SU-DHL-6 (cell line): ENCODE data around the gene NSUN7.

Experiments
- H2AFZ ChIP-seq: fragments of 200-600 bp; sonication (generic); 2 replicates; pipeline ENCODE4 v1.6.1; 2014; ENCODE audit warnings: low read depth, mild to moderate bottlenecking, moderate library complexity, mixed read lengths, antibody characterized with exemption, low read length; ENCODE audit not compliant: severe bottlenecking
- H3F3A ChIP-seq: fragments of 200-600 bp; shearing (Covaris generic); 2 replicates; pipeline ENCODE4 v1.6.0; 2016; ENCODE audit warnings: antibody characterized with exemption, mild to moderate bottlenecking; ENCODE audit not compliant: insufficient read depth
- H3K27ac ChIP-seq: fragments of 200-600 bp; sonication (generic); 2 replicates; pipeline ENCODE4 v1.5.1; 2016; ENCODE audit warnings: low read depth, mild to moderate bottlenecking, low read length, moderate library complexity, mixed read lengths
- H3K27me3 ChIP-seq: fragments of 200-600 bp; sonication (generic), shearing (Covaris generic); 2 replicates; pipeline ENCODE4 v1.6.0; 2014; ENCODE audit warnings: mild to moderate bottlenecking, low read length
- H3K36me3 ChIP-seq: fragments of 200-600 bp; sonication (generic); 2 replicates; pipeline ENCODE4 v1.6.1; 2014; ENCODE audit warnings: mild to moderate bottlenecking, low read length, mixed read lengths
- H3K4me2 ChIP-seq: fragments of 300-600, 200-600 bp; shearing (Covaris generic), sonication (generic); 2 replicates; pipeline ENCODE4 v1.6.0; 2014; ENCODE audit warnings: low read length, low read depth, mild to moderate bottlenecking; ENCODE audit not compliant: poor library complexity, severe bottlenecking
- H3K4me3 ChIP-seq: fragments of 200-600 bp; sonication (generic); 2 replicates; pipeline ENCODE4 v1.5.1; 2014; ENCODE audit warnings: antibody characterized with exemption, low read length, mild to moderate bottlenecking, mixed read lengths; ENCODE audit not compliant: insufficient read depth, poor library complexity, severe bottlenecking
- H3K79me2 ChIP-seq: fragments of 200-600 bp; sonication (generic); 2 replicates; pipeline ENCODE4 v1.6.1; 2014; ENCODE audit warnings: mild to moderate bottlenecking, low read length, moderate library complexity; ENCODE audit not compliant: insufficient read depth
- H3K9ac ChIP-seq: fragments of 200-600 bp; sonication (generic); 2 replicates; pipeline ENCODE4 v1.7.0; 2014; ENCODE audit warnings: mild to moderate bottlenecking, low read length
- H3K9me2 ChIP-seq: fragments of 200-600 bp; sonication (generic); replicated peaks from 2 replicates; pipeline ENCODE4 v1.6.1; 2014; ENCODE audit warnings: low read length; ENCODE audit not compliant: insufficient read depth
- H3K9me3 ChIP-seq: fragments of 200-600 bp; sonication (generic); 2 replicates; pipeline ENCODE4 v1.6.1; 2014; ENCODE audit warnings: low read length, mixed read lengths; ENCODE audit not compliant: insufficient read depth
- H4K20me1 ChIP-seq: fragments of 200-600 bp; sonication (generic); 2 replicates; pipeline ENCODE4 v1.6.1; 2014; ENCODE audit warnings: low read depth, mild to moderate bottlenecking, antibody characterized with exemption, low read length, moderate library complexity, mixed read lengths
- EZH2phosphoT487 ChIP-seq: fragments of 200-600 bp; sonication (generic), shearing (Covaris generic); conservative IDR thresholded peaks from 2 replicates; pipeline ENCODE4 v1.6.1; 2018; ENCODE audit warnings: mild to moderate bottlenecking, antibody characterized with exemption, low read length, moderate library complexity, mixed read lengths
- TF ChIP-seq, protein P1 (sequence below): fragments of 200-600 bp; sonication (generic); IDR thresholded peaks from one replicate; pipeline ENCODE4 v1.5.1; 2017; ENCODE audit warnings: antibody characterized with exemption, mild to moderate bottlenecking, low read length, moderate library complexity; ENCODE audit not compliant: insufficient read depth, poor library complexity, severe bottlenecking

The NSUN7 gene

DNA sequence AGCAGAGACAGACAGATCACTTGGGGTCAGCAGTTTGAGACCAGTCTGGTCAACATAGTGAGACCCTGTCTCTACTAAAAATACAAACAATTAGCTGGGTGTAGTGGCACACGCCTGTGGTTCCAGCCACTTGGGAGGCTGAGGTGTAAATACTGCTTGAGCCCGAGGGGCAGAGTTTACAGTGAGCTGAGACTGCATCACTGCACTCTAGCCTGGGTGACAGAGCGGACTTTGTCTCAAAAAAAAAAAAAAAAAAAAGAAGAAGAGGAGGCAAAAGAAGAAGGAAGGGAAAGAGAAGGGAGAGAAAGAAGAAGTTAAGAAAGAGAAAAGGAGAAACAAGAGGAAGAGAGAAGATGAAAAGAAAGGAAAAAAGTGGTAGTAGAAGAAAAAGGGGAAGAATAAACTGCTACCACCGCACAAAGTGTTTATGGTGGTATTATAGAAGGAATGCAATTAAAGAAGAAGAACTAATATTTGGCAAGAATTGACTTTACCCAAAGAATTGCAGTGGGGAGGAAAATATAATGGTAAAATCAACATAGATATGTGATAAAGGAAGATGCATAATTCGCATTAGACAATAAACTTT lies 19.6 kb upstream of the NSUN7 start:
- no peaks in the 10 kb centered on the region for H3F3A ChIP-seq
- H3K9me3 ChIP-seq, result no peaks in the 10 kb centered on the region
- no peaks in the 10 kb centered on the region for H4K20me1 ChIP-seq
- no peak overlapping the region for H3K27ac ChIP-seq
- H3K4me2 ChIP-seq, result no peak overlapping the region
- H3K79me2 ChIP-seq, result no peaks in the 10 kb centered on the region
- no peaks in the 10 kb centered on the region for H3K9me2 ChIP-seq
- H3K27me3 ChIP-seq, result no peaks in the 10 kb centered on the region
- no peak overlapping the region for H3K9ac ChIP-seq
- H3K4me3 ChIP-seq, result no peak overlapping the region
- no peaks in the 10 kb centered on the region for H3K36me3 ChIP-seq
- TF ChIP-seq EZH2phosphoT487, result no peak
- TF ChIP-seq, protein P1, sequence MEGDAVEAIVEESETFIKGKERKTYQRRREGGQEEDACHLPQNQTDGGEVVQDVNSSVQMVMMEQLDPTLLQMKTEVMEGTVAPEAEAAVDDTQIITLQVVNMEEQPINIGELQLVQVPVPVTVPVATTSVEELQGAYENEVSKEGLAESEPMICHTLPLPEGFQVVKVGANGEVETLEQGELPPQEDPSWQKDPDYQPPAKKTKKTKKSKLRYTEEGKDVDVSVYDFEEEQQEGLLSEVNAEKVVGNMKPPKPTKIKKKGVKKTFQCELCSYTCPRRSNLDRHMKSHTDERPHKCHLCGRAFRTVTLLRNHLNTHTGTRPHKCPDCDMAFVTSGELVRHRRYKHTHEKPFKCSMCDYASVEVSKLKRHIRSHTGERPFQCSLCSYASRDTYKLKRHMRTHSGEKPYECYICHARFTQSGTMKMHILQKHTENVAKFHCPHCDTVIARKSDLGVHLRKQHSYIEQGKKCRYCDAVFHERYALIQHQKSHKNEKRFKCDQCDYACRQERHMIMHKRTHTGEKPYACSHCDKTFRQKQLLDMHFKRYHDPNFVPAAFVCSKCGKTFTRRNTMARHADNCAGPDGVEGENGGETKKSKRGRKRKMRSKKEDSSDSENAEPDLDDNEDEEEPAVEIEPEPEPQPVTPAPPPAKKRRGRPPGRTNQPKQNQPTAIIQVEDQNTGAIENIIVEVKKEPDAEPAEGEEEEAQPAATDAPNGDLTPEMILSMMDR, result no peak
- H2AFZ ChIP-seq, result no peak overlapping the region

DNA sequence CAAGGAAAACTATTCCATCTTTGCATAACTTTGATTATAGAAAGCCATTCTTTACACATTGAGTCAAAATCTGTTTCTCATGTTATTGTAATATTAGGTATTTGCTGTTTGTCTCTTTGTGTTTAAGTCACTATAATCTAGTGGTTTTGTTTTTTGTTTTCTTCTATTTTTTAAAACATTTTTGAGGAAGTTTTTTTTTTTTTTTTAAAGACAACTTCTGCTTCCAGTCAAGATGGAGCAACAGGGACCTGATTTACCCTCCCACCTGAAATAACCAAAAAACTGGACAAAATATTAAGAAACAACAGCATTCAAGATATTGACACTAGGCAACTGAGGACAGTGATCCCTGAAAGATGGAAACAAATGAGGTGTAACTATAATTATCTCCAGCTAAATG lies 18.4 kb upstream of the NSUN7 start:
- Histone ChIP-seq H3K9ac (no peak overlapping the region), H3K4me2 (no peak overlapping the region), H3K4me3 (no peak overlapping the region), H2AFZ (no peak overlapping the region), H3K9me2 (no peaks in the 10 kb centered on the region), H3K79me2 (no peaks in the 10 kb centered on the region), H3K36me3 (no peaks in the 10 kb centered on the region), H3F3A (no peaks in the 10 kb centered on the region), H3K27me3 (no peaks in the 10 kb centered on the region), H3K27ac (no peak overlapping the region), H4K20me1 (no peaks in the 10 kb centered on the region), H3K9me3 (no peaks in the 10 kb centered on the region)
- TF ChIP-seq, protein P1, result no peak
- TF ChIP-seq EZH2phosphoT487, result no peak

DNA sequence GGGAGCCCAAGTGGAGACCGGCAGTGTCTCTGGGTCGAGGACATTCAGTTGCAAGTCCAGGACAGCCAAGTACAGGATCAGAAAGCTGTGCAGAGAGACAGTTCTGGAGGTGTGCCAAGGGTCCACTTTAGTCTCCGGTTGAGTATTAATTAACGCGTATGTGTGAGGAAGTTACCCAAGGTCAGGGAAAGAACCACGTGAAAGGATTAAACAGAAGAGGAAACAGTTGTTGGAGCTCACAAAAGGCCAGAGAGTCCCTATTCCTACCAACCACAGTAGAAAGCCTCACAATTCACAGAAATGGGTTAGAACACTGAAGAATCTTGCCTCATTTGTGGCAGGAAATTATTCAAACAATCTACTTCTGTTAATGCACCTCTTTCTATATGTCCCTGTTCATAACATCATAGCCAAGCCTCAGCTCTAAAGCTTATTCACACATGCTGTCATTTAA lies 17.9 kb upstream of the NSUN7 start:
- H3K27ac ChIP-seq, result no peak overlapping the region
- H3K9ac ChIP-seq, result no peak overlapping the region
- TF ChIP-seq EZH2phosphoT487, result no peak
- TF ChIP-seq, protein P1, result no peak
- no peaks in the 10 kb centered on the region for H3K9me2 ChIP-seq
- H4K20me1 ChIP-seq, result no peaks in the 10 kb centered on the region
- no peak overlapping the region for H3K4me3 ChIP-seq
- H2AFZ ChIP-seq, result no peak overlapping the region
- H3K27me3 ChIP-seq, result no peaks in the 10 kb centered on the region
- no peak overlapping the region for H3K4me2 ChIP-seq
- no peaks in the 10 kb centered on the region for H3K36me3 ChIP-seq
- no peaks in the 10 kb centered on the region for H3K79me2 ChIP-seq
- H3K9me3 ChIP-seq, result no peaks in the 10 kb centered on the region
- no peaks in the 10 kb centered on the region for H3F3A ChIP-seq
